Peyer's patch (tissue), 4 donors: Measurements from ENCODE around the gene EIF4B.

Experiments
- POLR2A ChIP-seq, 2 donors: fragments of 450-650 bp; IDR thresholded peaks; one replicate each; pipeline ENCODE4 v1.5.1; 2017; ENCODE audit warnings: antibody characterized with exemption in 2 of 2, mild to moderate bottlenecking in 2 of 2, moderate library complexity in 2 of 2
- TF ChIP-seq, protein P1 (sequence below), 6 experiments: fragments of 450-650 bp in 4 of 6; fragments of 200-600 bp in 2 of 6; sonication (generic) in 1 of 6; IDR thresholded peaks; one replicate each; pipeline ENCODE4 v1.5.1; 2017 to 2019; ENCODE audit warnings: antibody characterized with exemption in 6 of 6, mild to moderate bottlenecking in 3 of 6, moderate library complexity in 1 of 6

DNA sequence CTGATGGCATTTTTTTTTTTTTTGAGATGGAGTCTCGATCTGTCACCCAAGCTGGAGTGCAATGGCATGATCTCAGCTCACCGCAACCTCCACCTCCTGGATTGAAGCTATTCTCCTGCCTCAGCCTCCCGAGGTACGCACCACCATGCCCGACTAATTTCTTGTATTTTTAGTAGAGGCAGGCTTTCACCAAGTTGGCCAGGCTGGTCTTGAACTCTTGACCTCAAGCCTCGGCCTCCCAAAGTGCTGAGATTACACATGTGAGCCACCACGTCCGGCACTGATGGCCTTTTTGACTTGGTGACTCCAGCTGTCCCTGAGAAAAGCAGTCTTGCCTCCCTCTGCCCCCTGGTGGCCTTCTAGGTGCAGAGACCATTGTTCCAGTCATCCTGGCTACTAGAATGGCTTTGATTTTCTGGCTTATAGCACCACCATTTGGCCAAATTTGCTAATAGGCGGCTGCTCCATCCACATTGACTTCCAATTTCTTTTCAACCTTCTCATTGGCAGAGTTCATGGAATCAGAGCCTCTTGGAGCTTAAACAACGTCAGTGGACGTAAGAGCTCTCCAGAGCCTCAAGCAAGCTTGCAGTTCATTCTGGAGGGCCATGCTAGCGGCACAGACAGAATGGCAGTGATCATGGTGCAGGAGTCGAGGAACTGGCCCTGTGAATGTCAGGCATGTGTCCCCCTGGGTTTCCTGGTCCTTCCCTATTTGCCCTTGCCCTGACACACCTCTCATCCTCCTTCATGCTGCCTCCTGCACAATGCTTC lies 25.4 kb upstream of the EIF4B start:
- TF ChIP-seq, protein P1, sequence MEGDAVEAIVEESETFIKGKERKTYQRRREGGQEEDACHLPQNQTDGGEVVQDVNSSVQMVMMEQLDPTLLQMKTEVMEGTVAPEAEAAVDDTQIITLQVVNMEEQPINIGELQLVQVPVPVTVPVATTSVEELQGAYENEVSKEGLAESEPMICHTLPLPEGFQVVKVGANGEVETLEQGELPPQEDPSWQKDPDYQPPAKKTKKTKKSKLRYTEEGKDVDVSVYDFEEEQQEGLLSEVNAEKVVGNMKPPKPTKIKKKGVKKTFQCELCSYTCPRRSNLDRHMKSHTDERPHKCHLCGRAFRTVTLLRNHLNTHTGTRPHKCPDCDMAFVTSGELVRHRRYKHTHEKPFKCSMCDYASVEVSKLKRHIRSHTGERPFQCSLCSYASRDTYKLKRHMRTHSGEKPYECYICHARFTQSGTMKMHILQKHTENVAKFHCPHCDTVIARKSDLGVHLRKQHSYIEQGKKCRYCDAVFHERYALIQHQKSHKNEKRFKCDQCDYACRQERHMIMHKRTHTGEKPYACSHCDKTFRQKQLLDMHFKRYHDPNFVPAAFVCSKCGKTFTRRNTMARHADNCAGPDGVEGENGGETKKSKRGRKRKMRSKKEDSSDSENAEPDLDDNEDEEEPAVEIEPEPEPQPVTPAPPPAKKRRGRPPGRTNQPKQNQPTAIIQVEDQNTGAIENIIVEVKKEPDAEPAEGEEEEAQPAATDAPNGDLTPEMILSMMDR (IDR thresholded peaks at IDR 0.05) = peak; percentile 80 to 100 (median 98)
- TF ChIP-seq POLR2A (IDR thresholded peaks at IDR 0.05) = peak in 1 of 2 donors; percentile 22
